GM21576 (cell line): ENCODE data around the gene MRPL19.

Experiments used
- ATAC-seq: cut with Tn5 transposase; IDR thresholded peaks from one replicate; pipeline ENCODE4 v1.9.1; 2021; ENCODE audit warnings: mild to moderate bottlenecking, moderate library complexity; ENCODE audit not compliant: unreplicated experiment

Gene MRPL19

DNA sequence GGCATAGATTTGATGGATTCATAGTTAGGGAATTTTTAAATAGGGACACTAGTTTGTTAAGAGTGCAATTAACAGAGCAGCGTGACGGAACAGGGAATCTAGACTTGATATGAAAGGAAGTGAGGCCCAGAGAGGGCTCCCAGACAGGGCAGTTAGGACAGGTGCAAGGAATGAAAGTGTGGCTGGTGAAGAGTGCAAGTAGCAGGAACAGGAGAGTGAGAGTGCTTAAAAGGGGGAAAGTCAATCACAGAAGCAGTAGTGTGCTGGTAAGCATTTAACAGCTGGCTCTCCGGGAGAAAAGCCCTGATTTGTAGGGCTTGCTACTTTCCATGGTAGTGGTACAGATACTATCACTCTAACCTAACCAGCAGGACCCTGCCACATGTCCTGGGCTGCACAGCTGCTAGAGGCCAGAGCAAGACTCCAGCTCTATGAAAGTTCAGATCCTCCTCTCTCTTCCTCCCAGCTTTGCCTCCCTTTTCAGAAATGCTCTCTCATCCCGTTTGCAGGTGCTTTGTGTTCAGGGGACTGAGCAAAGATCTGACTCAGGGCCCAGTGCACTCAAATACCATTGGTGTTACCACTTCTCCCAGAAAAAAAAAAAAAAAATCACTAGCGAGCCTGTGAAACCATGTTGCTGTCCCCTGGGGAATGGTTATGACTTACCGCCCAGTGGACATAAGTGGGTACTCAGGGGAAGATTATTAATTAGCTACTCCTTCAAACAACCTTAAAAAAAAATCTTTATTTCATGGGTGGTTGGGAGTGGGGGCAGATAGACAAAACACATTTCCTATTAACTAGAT is 82.2 kb downstream of the MRPL19 start:
- no peak for ATAC-seq

DNA sequence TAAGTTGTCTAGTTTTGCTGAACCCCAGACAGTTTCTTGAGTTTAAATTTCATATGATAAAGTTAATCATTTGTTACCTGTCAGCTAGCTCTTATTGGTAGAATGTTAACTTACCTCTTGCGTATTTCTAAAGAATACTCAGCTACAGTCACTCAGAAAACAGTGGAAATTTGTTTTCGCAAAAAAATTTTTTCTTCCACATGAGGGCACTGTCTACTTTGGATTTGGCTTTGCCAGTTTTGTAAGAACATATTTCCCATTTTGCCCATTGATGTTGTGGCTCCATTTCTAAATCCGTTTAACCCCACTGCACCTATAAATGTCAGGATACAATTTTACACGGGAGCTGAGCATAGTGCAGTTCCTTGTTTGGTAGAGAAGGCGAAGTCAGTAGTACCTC is 83.3 kb downstream of the MRPL19 start:
- no peak for ATAC-seq

GRCh38 chr2:75736276-75736675 is 89.7 kb downstream of the MRPL19 start:
- no peak for ATAC-seq

- no peak for ATAC-seq
Measured at GRCh38 chr2:75737961-75738360, 91.4 kb downstream of the MRPL19 start.
